GM20000 (cell line): ENCODE data around the gene PTPRK.

Source experiments
- DNase-seq: peaks from one replicate; pipeline ENCODE4 v3.0.0; 2012; ENCODE audit warnings: low spot score
- CTCF ChIP-seq: IDR thresholded peaks from 2 replicates; pipeline ENCODE4 v1.5.1; 2012; ENCODE audit warnings: mild to moderate bottlenecking, control low read depth; ENCODE audit errors: extremely low read depth, missing control alignments

The PTPRK gene

GRCh38 chr6:128370072-128370471, 150.3 kb downstream of the PTPRK start:
- TF ChIP-seq CTCF: no peak
- no peak for DNase-seq

GRCh38 chr6:128368213-128368944, 152.0 kb downstream of the PTPRK start:
- no peak for TF ChIP-seq CTCF
- DNase-seq: no peak

- TF ChIP-seq CTCF: no peak
- DNase-seq: no peak
Observed at GRCh38 chr6:128367437-128367836, 153.0 kb downstream of the PTPRK start.

GRCh38 chr6:128365520-128366160, 154.8 kb downstream of the PTPRK start:
- TF ChIP-seq CTCF: no peak

GRCh38 chr6:128364766-128365519, 155.5 kb downstream of the PTPRK start:
- no peak for TF ChIP-seq CTCF
- no peak for DNase-seq

More at GRCh38 chr6:128365520-128366160, 154.8 kb downstream of the PTPRK start:
- no peak for DNase-seq

- no peak for DNase-seq
- TF ChIP-seq CTCF: no peak
Observed at GRCh38 chr6:128363020-128363813, 157.2 kb downstream of the PTPRK start.
